Ascending aorta (tissue), 2 donors: Measurements from ENCODE around the gene ZC3H4. TPM values are rescaled to one million over a fixed set of nuclear protein-coding genes. Genes with fewer than 3 reads are reported as not detected.
"Not testable (repeated sequence)": the region's sequence is repeated elsewhere in the genome, so short reads cannot be mapped to it uniquely, and the experiment has no call there.

Experiments used
- DNase-seq, 2 donors: peaks; one replicate each; pipeline ENCODE4 v3.0.0-alpha.2; 2019; ENCODE audit warnings: low spot score in 2 of 2
- H3K27ac ChIP-seq, 2 donors: fragments of 200-600 bp; sonication (generic); one replicate each; pipeline ENCODE4 v1.5.1; 2016 to 2017; ENCODE audit warnings: mild to moderate bottlenecking in 1 of 2
- H3K27me3 ChIP-seq: fragments of 200-600 bp; sonication (generic); one replicate; pipeline ENCODE4 v1.5.1; 2017
- H3K36me3 ChIP-seq, 2 donors: fragments of 200-600 bp; sonication (generic); one replicate each; pipeline ENCODE4 v1.5.1; 2016
- H3K4me1 ChIP-seq, 2 donors: fragments of 200-600 bp; sonication (generic); one replicate each; pipeline ENCODE4 v1.5.1; 2016 to 2017; ENCODE audit warnings: mild to moderate bottlenecking in 1 of 2
- H3K4me3 ChIP-seq, 2 donors: fragments of 200-600 bp; sonication (generic); one replicate each; pipeline ENCODE4 v1.5.1; 2016 to 2017; ENCODE audit warnings: mild to moderate bottlenecking in 1 of 2
- H3K9me3 ChIP-seq, 2 donors: fragments of 200-600 bp; sonication (generic); one replicate each; pipeline ENCODE4 v1.5.1; 2016
- CTCF ChIP-seq, 3 experiments: fragments of 200-600 bp in 2 of 3; fragments of 450-650 bp in 1 of 3; sonication (generic) in 2 of 3; IDR thresholded peaks; one replicate each; pipeline ENCODE4 v1.5.1; 2016 to 2019; ENCODE audit warnings: antibody characterized with exemption in 3 of 3, mild to moderate bottlenecking in 1 of 3, moderate library complexity in 1 of 3
- intact Hi-C: fragments of 100-400 bp; cut with DNase I; formaldehyde crosslinking; loops from one replicate; pipeline ENCODE4 v1.15.1; 2023
- total RNA-seq: library from RNA; depleted of rRNA; stranded (reverse); fragments of >200 nt; gene quantifications from one replicate; pipeline ENCODE4 v1.1.0, GENCODE V29; 2016

ZC3H4 gene
- total RNA-seq, 1 donor from 2014 or later: 24.6 TPM

- H3K27ac ChIP-seq: no peak overlapping the region
- DNase-seq: no peak
- peaks cover 36 to 49% of the 10 kb centered on the region in 2 donors for H3K36me3 ChIP-seq
- H3K4me1 ChIP-seq: no peaks in the 10 kb centered on the region
- TF ChIP-seq CTCF (IDR thresholded peaks at IDR 0.05): no peak
- H3K9me3 ChIP-seq: no peaks in the 10 kb centered on the region
- no peak overlapping the region for H3K4me3 ChIP-seq
- H3K27me3 ChIP-seq: no peaks in the 10 kb centered on the region
- intact Hi-C loops: no loop called here
Observed at GRCh38 chr19:47065242-47065641, 48.3 kb downstream of the ZC3H4 start.

GRCh38 chr19:47063874-47064273, 49.7 kb downstream of the ZC3H4 start:
- no peak overlapping the region for H3K27ac ChIP-seq
- intact Hi-C loops: no loop called here
- DNase-seq: no peak
- no peak overlapping the region for H3K4me3 ChIP-seq
- H3K9me3 ChIP-seq: no peaks in the 10 kb centered on the region
- peaks cover 31 to 36% of the 10 kb centered on the region in 2 donors for H3K36me3 ChIP-seq
- no peaks in the 10 kb centered on the region for H3K4me1 ChIP-seq
- no peaks in the 10 kb centered on the region for H3K27me3 ChIP-seq
- TF ChIP-seq CTCF (IDR thresholded peaks at IDR 0.05): no peak

GRCh38 chr19:47058621-47059022, 55.0 kb downstream of the ZC3H4 start:
- H3K9me3 ChIP-seq: no peaks in the 10 kb centered on the region
- intact Hi-C loops: no loop called here
- no peaks in the 10 kb centered on the region for H3K4me1 ChIP-seq
- no peaks in the 10 kb centered on the region for H3K27me3 ChIP-seq
- TF ChIP-seq CTCF (IDR thresholded peaks at IDR 0.05): no peak
- no peak for DNase-seq
- no peak overlapping the region for H3K27ac ChIP-seq
- H3K4me3 ChIP-seq: no peak overlapping the region
- peaks cover 0 to 1% of the 10 kb centered on the region in 2 donors for H3K36me3 ChIP-seq

- Histone ChIP-seq H3K27ac (no peak overlapping the region), H3K27me3 (no peaks in the 10 kb centered on the region), H3K4me1 (no peaks in the 10 kb centered on the region), H3K9me3 (no peaks in the 10 kb centered on the region), H3K4me3 (no peak overlapping the region), H3K36me3 (no peaks in the 10 kb centered on the region)
- no peak for TF ChIP-seq CTCF (IDR thresholded peaks at IDR 0.05)
- DNase-seq: no peak
- intact Hi-C loops: no loop called here
Observed at GRCh38 chr19:47057328-47057727, 56.2 kb downstream of the ZC3H4 start.

GRCh38 chr19:47056411-47056810, 57.2 kb downstream of the ZC3H4 start:
- no peak for DNase-seq
- H3K4me3 ChIP-seq: no peak overlapping the region
- no peaks in the 10 kb centered on the region for H3K9me3 ChIP-seq
- intact Hi-C loops: no loop called here
- no peak overlapping the region for H3K27ac ChIP-seq
- H3K36me3 ChIP-seq: no peaks in the 10 kb centered on the region
- H3K27me3 ChIP-seq: no peaks in the 10 kb centered on the region
- TF ChIP-seq CTCF (IDR thresholded peaks at IDR 0.05): no peak
- no peaks in the 10 kb centered on the region for H3K4me1 ChIP-seq

GRCh38 chr19:47050562-47050961, 63.0 kb downstream of the ZC3H4 start:
- H3K27me3 ChIP-seq, H3K36me3 ChIP-seq, H3K9me3 ChIP-seq, DNase-seq, intact Hi-C loops, H3K4me1 ChIP-seq, H3K27ac ChIP-seq, H3K4me3 ChIP-seq: not testable (repeated sequence)
